ENCODE results near the gene GPR152. TPM values are rescaled to one million over a fixed set of nuclear protein-coding genes. Genes with fewer than 3 reads are reported as not detected.
A peak's percentile ranks its signal among the peaks of the same experiment; 100 is the strongest.

GPR152 gene
- total RNA-seq, 2 donors from 2014 or later: not detected

DNA sequence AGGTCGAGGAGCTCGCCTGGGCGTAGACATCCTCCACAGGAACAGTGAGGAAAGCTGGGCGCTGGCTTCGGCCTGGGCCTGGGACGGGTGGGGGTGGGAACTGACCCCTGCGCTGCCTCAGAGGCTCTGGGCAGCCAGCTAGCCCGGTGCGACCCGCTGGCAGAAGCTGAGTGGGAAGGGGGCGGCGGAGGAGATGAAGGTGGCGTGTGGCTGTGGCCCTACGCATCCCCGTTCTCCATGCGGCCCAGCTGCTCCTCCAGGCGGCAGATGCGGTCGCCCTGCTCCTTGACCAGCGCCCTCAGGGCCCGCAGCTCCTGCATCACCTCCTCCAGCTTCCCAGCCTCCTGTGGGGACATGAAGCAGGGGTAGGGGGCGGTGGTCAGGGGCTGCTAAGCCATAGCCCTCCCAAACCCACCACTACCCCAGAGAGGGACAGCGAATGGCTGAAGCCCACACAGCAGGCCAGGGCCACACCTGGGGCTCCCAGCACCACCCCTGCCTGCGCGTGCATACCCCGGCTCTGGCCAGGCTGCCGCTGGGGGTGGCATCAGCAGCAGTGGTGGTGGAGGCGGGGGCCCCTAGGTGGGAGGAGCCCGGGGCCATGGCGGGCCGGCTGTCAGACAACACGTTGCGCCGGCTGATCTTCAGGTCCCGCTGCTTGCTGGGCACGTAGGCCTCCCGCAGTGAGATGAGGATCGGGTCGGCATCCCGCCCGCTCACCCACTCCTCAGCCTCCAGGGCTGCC lies 14.2 kb downstream of the GPR152 start:
- DNase-seq (peak; percentile 69 to 73 (median 72)), ATAC-seq (peak; percentile 63)
- peak overlapping the region; percentile 97 for H3K27ac Mint-ChIP-seq
- no peaks in the 10 kb centered on the region for H3K27me3 Mint-ChIP-seq
- peak overlapping the region; percentile 97 for H3K4me3 Mint-ChIP-seq
- peaks cover 57% of the 10 kb centered on the region for H3K4me1 Mint-ChIP-seq
- H3K9me3 ChIP-seq (ENCODE audit: control insufficient read depth, low read length, poor library complexity, severe bottlenecking): no peaks in the 10 kb centered on the region
- H3K36me3 Mint-ChIP-seq (ENCODE audit: low read depth): no peaks in the 10 kb centered on the region

DNA sequence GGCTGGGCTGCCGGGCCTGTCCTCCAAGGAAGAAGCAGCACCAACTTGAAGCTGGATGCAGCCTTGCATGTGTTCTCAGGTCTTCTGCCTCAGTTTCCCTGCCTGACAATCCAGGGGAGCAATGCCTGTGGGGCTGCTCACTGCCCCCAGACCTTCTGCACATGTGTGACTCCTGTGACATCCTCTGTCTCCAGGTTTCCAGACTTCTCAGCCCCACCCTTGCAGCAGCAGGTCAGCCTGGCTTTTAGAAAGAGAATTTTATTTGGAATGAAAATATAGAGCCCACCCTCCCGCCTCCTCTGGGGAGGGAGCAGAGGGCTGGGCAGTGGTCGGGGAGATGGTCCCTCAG lies 14.7 kb downstream of the GPR152 start:
- DNase-seq: no peak
- Mint-ChIP-seq H3K27me3 (no peaks in the 10 kb centered on the region), H3K36me3 (ENCODE audit: low read depth) (no peaks in the 10 kb centered on the region), H3K4me3 (peak overlapping the region; percentile 97), H3K27ac (peak overlapping the region; percentile 96), H3K4me1 (peaks cover 57% of the 10 kb centered on the region)
- no peaks in the 10 kb centered on the region for H3K9me3 ChIP-seq (ENCODE audit: control insufficient read depth, low read length, poor library complexity, severe bottlenecking)
- ATAC-seq: no peak

DNA sequence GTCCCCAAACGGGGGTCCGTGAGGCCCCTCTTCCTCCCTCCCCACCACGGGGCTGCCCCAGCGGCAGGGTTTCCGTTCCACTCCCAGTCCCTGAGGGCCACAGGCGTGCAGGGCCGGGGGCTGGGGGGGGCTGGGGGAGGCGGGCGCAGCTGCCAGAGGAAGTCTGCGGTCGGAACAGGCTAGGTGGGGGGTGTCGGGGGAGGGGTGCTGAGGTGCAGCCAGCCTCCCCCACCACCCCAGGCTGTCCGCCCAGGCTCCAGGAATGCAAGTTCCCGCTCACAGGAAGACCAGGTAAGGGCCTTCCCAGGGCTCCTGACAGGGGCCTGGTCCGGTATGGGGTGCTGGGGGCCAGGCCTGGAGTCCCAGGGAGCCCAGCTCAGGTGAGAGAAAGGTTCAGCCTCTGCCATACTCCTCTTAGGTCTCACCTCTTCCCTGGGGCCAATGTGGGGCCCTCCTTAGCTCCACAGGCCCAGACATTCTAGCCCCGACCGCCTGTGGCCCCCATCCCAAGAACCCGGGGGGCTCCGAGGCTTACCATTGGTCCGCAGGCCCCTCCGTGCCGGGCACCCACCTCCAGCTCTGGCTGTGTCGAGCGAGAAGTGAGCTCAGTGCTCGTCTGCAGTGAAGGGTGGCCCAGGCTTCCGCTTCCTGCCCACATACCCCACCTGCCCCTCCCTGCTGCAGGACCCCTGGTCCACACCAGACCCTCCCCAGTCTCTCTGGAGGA lies 15.3 kb downstream of the GPR152 start, which contains the start of gene PTPRCAP:
Gene PTPRCAP (minus strand): TSS at position 601 of the 727 bp plus-strand sequence. CDS start 63 bp downstream, at position 538.
- DNase-seq: peak; percentile 57 to 75 (median 64)
- H3K4me1 Mint-ChIP-seq: peaks cover 58% of the 10 kb centered on the region
- H3K27ac Mint-ChIP-seq: peak within 1 kb of the TSS; percentile 97
- no peaks in the 10 kb centered on the region for H3K36me3 Mint-ChIP-seq (ENCODE audit: low read depth)
- H3K9me3 ChIP-seq (ENCODE audit: control insufficient read depth, low read length, poor library complexity, severe bottlenecking): no peaks in the 10 kb centered on the region
- H3K27me3 Mint-ChIP-seq: no peaks in the 10 kb centered on the region
- H3K4me3 Mint-ChIP-seq: peak within 1 kb of the TSS; percentile 97
- ATAC-seq: peak; percentile 64

DNA sequence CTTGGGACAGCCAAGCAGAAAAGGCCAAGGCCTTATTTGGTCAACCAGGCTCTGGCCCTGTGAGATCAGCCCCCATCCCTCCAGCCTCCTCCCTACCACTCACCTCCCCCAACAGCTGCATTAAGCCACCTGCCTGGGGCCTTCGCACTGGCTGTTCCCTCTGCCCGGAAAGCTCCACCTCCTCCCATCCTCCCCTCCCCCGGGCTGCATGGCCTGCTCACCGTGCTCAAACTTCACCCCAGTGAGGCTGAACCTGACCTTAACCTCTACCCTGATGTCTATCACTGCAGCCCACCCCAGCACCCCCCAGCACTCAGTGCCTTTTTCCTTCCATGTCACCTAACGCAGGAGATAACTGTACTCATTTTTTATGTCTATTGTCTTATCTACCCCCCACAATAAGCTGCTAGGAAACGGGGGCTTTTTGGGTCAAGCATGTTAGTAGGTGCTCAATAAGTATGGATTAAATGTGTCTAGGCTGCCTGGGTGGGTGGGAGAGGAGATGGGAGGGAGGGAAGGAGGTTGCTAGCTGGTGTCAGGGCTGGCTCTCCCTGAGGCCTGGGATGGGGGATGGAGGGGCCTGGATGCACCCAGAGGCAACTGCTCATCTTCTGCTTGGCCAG lies 16.0 kb downstream of the GPR152 start:
- H3K27me3 Mint-ChIP-seq: no peaks in the 10 kb centered on the region
- peaks cover 61% of the 10 kb centered on the region for H3K4me1 Mint-ChIP-seq
- ATAC-seq: peak; percentile 26
- H3K9me3 ChIP-seq (ENCODE audit: control insufficient read depth, low read length, poor library complexity, severe bottlenecking): no peaks in the 10 kb centered on the region
- DNase-seq: no peak
- H3K27ac Mint-ChIP-seq: peak overlapping the region; percentile 96
- peak overlapping the region; percentile 97 for H3K4me3 Mint-ChIP-seq
- H3K36me3 Mint-ChIP-seq (ENCODE audit: low read depth): no peaks in the 10 kb centered on the region

DNA sequence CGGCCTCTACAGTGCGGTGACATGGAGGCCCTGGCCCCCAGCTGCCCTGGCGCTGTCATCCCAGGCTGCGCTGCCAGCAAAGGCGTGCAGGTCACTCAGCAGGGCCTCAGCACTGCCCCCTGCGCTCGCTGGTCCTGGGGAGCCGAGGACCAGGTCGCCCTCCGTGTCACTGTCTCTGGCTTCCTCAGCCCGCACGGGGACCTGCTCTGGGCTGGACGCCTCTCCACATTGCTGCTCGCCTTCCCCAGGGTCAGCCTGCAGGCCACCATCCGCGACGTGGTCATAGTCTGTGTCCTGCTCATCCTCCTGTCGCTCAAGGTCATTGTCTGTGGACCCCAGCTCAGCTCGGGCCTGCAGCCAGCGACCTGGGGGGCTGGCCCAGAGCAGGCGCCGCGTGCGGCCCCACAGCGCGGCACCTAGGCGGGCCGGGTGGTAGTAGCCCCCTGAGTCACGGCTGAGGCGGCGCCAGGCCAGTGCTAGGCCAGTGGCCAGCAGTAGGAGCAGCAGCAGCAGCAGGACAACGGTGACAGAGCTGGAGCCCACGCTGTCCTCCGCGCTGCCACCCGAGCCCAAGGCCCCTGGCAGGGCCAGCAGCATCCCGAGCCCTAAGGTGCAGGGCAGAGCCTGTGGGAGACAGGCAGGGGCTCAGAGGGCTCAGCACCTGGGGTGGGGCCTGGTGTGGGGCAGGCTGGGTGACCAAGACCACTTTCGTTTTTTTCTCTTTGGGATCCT lies 16.6 kb downstream of the GPR152 start:
- Mint-ChIP-seq H3K27ac (peak overlapping the region; percentile 96), H3K4me1 (peaks cover 58% of the 10 kb centered on the region), H3K36me3 (ENCODE audit: low read depth) (no peaks in the 10 kb centered on the region), H3K4me3 (peak overlapping the region; percentile 97), H3K27me3 (no peaks in the 10 kb centered on the region)
- DNase-seq: no peak
- ATAC-seq: no peak
- no peaks in the 10 kb centered on the region for H3K9me3 ChIP-seq (ENCODE audit: control insufficient read depth, low read length, poor library complexity, severe bottlenecking)

DNA sequence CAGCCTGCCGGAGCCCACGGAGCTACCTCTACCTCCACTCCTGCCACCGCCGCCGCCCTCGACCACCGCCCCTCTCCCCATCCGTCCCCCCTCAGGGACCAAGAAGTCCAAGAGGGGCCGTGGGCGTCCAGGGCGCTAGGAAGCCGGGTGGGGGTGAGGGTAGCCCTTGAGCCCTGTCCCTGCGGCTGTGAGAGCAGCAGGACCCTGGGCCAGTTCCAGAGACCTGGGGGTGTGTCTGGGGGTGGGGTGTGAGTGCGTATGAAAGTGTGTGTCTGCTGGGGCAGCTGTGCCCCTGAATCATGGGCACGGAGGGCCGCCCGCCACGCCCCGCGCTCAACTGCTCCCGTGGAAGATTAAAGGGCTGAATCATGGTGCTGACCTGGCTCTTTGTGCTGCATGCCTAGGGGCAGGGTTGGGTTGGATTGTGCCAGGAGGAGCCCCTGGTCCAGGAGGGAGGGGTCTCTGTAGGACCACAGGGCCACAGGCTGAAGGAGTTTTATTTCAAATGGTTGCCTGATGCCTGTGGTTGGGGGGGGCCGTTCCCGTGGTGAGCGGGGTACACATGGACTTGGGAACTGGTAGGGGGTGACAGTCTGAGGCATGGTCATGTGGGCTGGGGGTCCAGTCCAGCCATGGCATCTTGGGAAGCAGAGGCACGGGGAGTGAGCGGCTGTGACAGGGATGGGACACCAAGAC lies 17.4 kb downstream of the GPR152 start:
- DNase-seq: no peak
- peak overlapping the region; percentile 96 for H3K27ac Mint-ChIP-seq
- ATAC-seq: no peak
- no peaks in the 10 kb centered on the region for H3K9me3 ChIP-seq (ENCODE audit: control insufficient read depth, low read length, poor library complexity, severe bottlenecking)
- no peaks in the 10 kb centered on the region for H3K27me3 Mint-ChIP-seq
- H3K4me3 Mint-ChIP-seq: peak overlapping the region; percentile 97
- no peaks in the 10 kb centered on the region for H3K36me3 Mint-ChIP-seq (ENCODE audit: low read depth)
- peaks cover 52% of the 10 kb centered on the region for H3K4me1 Mint-ChIP-seq

DNA sequence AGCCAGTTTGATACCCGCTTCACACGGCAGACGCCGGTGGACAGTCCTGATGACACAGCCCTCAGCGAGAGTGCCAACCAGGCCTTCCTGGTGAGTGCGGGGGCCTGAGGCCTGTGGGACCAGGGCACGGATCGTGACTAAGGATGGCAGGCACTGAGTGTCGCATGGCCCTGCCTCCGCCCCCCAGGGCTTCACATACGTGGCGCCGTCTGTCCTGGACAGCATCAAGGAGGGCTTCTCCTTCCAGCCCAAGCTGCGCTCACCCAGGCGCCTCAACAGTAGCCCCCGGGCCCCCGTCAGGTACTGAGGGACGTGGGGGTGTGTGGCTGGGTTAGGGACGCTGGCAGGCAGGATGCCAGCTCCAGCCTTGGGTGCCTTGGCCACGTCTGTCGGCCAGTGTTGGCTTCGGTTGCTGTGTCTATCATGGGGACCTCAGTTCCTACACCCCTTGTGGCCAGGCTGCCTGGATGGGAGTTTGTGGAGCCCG lies 18.1 kb downstream of the GPR152 start:
- Mint-ChIP-seq H3K36me3 (ENCODE audit: low read depth) (no peaks in the 10 kb centered on the region), H3K4me3 (peak overlapping the region; percentile 97), H3K27me3 (no peaks in the 10 kb centered on the region), H3K27ac (peak overlapping the region; percentile 96), H3K4me1 (peaks cover 44% of the 10 kb centered on the region)
- H3K9me3 ChIP-seq (ENCODE audit: control insufficient read depth, low read length, poor library complexity, severe bottlenecking): no peaks in the 10 kb centered on the region
- DNase-seq: no peak
- no peak for ATAC-seq

DNA sequence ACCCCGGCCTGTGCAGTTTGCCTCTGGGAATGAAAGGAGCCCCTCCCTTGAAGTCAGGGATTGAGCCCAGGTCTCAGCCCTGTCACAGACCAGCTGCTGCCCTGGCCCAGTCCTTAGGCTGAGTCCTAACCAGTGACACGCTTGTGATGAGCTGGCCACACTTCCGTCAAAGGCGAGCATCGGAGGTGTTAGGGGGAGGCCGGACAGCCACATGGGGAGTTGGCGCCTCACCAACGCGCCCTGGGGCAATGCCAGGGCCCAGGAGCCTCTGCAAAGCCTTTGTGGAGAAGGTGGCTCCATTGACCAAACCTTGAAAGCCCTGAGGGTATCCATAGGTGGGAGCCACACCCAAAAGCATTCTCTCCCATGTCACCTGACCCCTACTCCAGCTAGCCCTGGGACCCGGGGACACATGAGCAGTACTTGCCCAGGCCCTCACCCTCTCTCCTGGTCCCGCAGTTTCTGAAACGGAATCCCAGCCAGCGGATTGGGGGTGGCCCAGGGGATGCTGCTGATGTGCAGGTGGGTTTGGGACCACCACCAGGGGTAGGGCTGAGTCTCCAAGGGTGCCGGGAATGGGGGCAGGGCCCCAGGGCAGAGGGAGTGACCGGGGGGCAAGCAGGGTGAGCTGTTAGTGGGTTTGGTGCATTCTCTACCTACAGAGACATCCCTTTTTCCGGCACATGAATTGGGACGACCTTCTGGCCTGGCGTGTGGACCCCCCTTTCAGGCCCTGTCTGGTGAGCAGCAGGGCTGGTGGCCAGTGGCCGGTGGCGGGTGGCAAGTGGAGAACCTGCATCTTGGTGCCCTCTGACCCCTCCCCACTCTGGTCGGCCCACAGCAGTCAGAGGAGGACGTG lies 18.8 kb downstream of the GPR152 start:
- H3K4me3 Mint-ChIP-seq: peak overlapping the region; percentile 97
- H3K36me3 Mint-ChIP-seq (ENCODE audit: low read depth): no peaks in the 10 kb centered on the region
- no peaks in the 10 kb centered on the region for H3K27me3 Mint-ChIP-seq
- H3K4me1 Mint-ChIP-seq: peaks cover 41% of the 10 kb centered on the region
- DNase-seq: no peak
- peak overlapping the region; percentile 96 for H3K27ac Mint-ChIP-seq
- no peaks in the 10 kb centered on the region for H3K9me3 ChIP-seq (ENCODE audit: control insufficient read depth, low read length, poor library complexity, severe bottlenecking)
- no peak for ATAC-seq

DNA sequence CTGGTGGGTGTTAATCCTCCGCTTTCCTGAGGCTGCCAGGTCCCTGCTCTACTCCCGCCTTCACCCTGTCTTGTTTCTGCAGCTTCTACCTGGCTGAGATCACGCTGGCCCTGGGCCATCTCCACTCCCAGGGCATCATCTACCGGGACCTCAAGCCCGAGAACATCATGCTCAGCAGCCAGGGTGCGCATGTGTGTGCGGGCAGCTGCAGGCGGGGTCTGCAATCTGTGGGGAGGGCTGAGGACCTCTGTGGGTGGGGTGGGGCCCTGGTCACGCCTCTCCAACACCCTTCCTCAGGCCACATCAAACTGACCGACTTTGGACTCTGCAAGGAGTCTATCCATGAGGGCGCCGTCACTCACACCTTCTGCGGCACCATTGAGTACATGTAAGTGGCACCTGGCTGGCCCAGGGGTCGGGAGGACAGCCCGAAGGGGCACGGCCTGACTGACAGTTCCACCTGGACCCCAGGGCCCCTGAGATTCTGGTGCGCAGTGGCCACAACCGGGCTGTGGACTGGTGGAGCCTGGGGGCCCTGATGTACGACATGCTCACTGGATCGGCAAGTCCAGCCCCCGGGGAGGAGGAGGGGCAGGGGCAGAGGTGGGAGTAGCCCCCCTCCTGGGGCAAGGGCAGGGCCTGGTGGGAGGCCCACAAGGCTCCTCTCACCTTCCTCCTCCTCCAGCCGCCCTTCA lies 19.7 kb downstream of the GPR152 start:
- Mint-ChIP-seq H3K4me3 (no peak overlapping the region), H3K27me3 (no peaks in the 10 kb centered on the region), H3K4me1 (peaks cover 42% of the 10 kb centered on the region), H3K27ac (peak overlapping the region; percentile 95), H3K36me3 (ENCODE audit: low read depth) (no peaks in the 10 kb centered on the region)
- no peak for ATAC-seq
- DNase-seq: no peak
- H3K9me3 ChIP-seq (ENCODE audit: control insufficient read depth, low read length, poor library complexity, severe bottlenecking): no peaks in the 10 kb centered on the region

DNA sequence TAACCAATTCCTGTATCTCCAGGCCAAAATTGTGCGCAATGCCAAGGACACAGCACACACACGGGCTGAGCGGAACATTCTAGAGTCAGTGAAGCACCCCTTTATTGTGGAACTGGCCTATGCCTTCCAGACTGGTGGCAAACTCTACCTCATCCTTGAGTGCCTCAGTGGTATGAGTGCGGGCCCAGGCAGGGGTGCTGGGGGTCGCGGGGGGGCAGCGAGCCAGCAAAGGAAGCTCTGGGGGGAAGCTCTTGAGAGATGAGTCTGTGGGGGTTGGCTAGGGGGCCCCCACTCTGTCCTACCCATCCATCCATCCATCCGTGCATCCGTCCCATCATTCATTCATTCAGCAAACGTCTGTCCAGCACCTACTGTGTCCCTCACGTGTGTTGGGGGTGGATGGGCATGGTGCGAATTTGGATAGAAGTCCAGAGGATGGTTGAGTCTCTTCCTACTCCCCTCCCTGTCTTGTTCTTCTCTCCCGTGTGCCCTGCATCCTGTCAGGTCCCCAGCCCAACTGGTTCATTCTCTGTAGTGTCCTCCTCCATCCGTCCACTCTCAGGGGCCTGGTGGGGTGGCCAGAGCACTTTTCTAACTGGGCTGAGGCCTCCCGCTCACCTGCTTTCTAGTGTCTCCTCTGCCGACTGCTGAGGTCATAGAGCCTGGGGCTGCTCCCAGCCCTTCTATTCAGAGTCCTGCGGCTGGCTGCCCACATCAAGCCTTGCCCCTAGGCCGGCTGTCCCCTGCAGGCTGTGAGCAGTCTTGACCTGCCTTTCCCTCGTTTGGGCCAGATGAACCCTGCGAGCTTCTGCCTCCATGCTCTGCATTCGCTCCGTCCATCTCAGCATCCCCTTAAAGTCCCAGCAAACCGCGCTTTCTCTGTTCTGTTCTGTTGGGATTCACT lies 20.9 kb downstream of the GPR152 start:
- Mint-ChIP-seq H3K36me3 (ENCODE audit: low read depth) (no peaks in the 10 kb centered on the region), H3K27ac (peak overlapping the region; percentile 95), H3K27me3 (no peaks in the 10 kb centered on the region), H3K4me1 (peaks cover 37% of the 10 kb centered on the region), H3K4me3 (peak overlapping the region; percentile 71)
- no peaks in the 10 kb centered on the region for H3K9me3 ChIP-seq (ENCODE audit: control insufficient read depth, low read length, poor library complexity, severe bottlenecking)
- ATAC-seq (no peak), DNase-seq (no peak)

DNA sequence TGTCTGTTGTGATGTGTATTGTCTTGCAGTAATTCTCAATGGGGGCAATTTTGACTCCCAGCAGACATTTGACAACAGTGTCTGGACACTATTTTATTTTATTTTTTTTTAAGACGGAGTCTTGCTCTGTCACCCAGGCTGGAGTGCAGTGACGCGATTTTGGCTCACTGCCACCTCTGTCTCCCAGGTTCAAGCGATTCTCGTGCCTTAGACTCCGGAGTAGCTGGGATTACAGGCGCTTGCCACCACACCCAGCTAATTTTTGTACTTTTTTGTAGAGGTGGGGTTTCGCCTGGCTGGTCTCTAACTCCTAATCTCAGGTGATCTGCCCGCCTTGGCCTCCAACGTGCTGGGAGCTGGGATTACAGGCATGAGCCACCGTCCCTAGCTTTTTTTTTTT lies 22.8 kb downstream of the GPR152 start:
- Mint-ChIP-seq H3K4me1 (peaks cover 29% of the 10 kb centered on the region), H3K27ac (peak overlapping the region; percentile 54), H3K36me3 (ENCODE audit: low read depth) (no peaks in the 10 kb centered on the region), H3K4me3 (peak overlapping the region; percentile 55), H3K27me3 (no peaks in the 10 kb centered on the region)
- no peak for ATAC-seq
- no peaks in the 10 kb centered on the region for H3K9me3 ChIP-seq (ENCODE audit: control insufficient read depth, low read length, poor library complexity, severe bottlenecking)
- no peak for DNase-seq
